ENCODE results near the gene CTDSP2.

DNA sequence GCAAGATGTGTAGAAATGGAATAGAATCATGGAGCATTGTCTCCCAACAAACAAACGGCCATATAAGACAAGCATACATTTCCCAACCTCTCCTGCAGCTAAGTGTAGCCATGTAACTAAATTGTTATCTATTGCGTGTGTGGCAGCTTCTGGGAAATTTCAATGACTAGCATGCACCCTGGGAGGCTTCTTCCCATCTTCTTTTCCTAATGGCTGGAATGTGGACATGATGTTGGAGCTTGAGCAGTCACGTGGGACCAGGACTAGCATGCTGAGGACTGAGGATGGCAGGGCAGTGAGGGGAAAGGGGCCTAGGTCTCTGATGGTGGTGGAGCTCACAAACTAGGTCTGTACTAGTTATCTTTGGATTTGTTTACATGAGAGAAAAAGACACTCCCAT, 21.7 kb upstream of the CTDSP2 start:
- no peak for TF ChIP-seq POLR2A (IDR thresholded peaks at IDR 0.05; ENCODE audit: low read depth, low read length)
- TF ChIP-seq TAF1 (IDR thresholded peaks at IDR 0.05; ENCODE audit: borderline replicate concordance, low read depth, low read length), result no peak
